Activated naive CD4-positive, alpha-beta T cell treated with anti-CD3 and anti-CD28 coated beads, Interleukin-2, amount 50 U/mL, for 16 hours (primary cell): ENCODE results near the gene WIPF3.

ENCODE experiments used
- DNase-seq: peaks from one replicate; pipeline ENCODE4 v3.0.0-alpha.2; 2020

WIPF3 gene

GRCh38 chr7:29851487-29851886, 45.2 kb downstream of the WIPF3 start:
- no peak for DNase-seq

GRCh38 chr7:29852457-29852856, 46.1 kb downstream of the WIPF3 start:
- DNase-seq: no peak

- no peak for DNase-seq
These were observed 46.8 kb downstream of the WIPF3 start for GRCh38 chr7:29853072-29853471.

- DNase-seq: no peak
These were observed 47.5 kb downstream of the WIPF3 start for GRCh38 chr7:29853789-29854188.

- DNase-seq: no peak
These were observed 48.1 kb downstream of the WIPF3 start for GRCh38 chr7:29854257-29854938.

- DNase-seq: no peak
These were observed 51.3 kb downstream of the WIPF3 start for GRCh38 chr7:29857654-29858053.

GRCh38 chr7:29858191-29858951, 52.1 kb downstream of the WIPF3 start:
- no peak for DNase-seq

GRCh38 chr7:29859104-29859503, 52.8 kb downstream of the WIPF3 start:
- DNase-seq: no peak

- no peak for DNase-seq
These were observed 53.3 kb downstream of the WIPF3 start for GRCh38 chr7:29859524-29860185.

- DNase-seq: no peak
These were observed 53.9 kb downstream of the WIPF3 start for GRCh38 chr7:29860186-29860585.

- DNase-seq: no peak
These were observed 55.6 kb downstream of the WIPF3 start for GRCh38 chr7:29861884-29862283.

GRCh38 chr7:29864656-29865055, 58.3 kb downstream of the WIPF3 start:
- DNase-seq: no peak

GRCh38 chr7:29865526-29865925, 59.2 kb downstream of the WIPF3 start:
- DNase-seq: no peak

- DNase-seq: no peak
These were observed 60.2 kb downstream of the WIPF3 start for GRCh38 chr7:29866490-29866930.

GRCh38 chr7:29871787-29872398, 65.6 kb downstream of the WIPF3 start:
- no peak for DNase-seq

- DNase-seq: no peak
These were observed 67.5 kb downstream of the WIPF3 start for GRCh38 chr7:29873644-29874294.

- no peak for DNase-seq
These were observed 69.4 kb downstream of the WIPF3 start for GRCh38 chr7:29875741-29876140.

- no peak for DNase-seq
These were observed 70.9 kb downstream of the WIPF3 start for GRCh38 chr7:29877196-29877595.

GRCh38 chr7:29878081-29878688, 71.9 kb downstream of the WIPF3 start:
- DNase-seq: peak; percentile 20

- no peak for DNase-seq
These were observed 73.3 kb downstream of the WIPF3 start for GRCh38 chr7:29879609-29880008.

GRCh38 chr7:29881724-29882123, 75.4 kb downstream of the WIPF3 start:
- DNase-seq: no peak

- no peak for DNase-seq
These were observed 76.2 kb downstream of the WIPF3 start for GRCh38 chr7:29882481-29882880.
